HG02973 (cell line): Measurements from ENCODE around the gene HMGXB4.

ENCODE experiments used
- ATAC-seq: cut with Tn5 transposase; IDR thresholded peaks from one replicate; pipeline ENCODE4 v1.9.1; 2021; ENCODE audit warnings: moderate library complexity; ENCODE audit not compliant: unreplicated experiment

Gene HMGXB4

DNA sequence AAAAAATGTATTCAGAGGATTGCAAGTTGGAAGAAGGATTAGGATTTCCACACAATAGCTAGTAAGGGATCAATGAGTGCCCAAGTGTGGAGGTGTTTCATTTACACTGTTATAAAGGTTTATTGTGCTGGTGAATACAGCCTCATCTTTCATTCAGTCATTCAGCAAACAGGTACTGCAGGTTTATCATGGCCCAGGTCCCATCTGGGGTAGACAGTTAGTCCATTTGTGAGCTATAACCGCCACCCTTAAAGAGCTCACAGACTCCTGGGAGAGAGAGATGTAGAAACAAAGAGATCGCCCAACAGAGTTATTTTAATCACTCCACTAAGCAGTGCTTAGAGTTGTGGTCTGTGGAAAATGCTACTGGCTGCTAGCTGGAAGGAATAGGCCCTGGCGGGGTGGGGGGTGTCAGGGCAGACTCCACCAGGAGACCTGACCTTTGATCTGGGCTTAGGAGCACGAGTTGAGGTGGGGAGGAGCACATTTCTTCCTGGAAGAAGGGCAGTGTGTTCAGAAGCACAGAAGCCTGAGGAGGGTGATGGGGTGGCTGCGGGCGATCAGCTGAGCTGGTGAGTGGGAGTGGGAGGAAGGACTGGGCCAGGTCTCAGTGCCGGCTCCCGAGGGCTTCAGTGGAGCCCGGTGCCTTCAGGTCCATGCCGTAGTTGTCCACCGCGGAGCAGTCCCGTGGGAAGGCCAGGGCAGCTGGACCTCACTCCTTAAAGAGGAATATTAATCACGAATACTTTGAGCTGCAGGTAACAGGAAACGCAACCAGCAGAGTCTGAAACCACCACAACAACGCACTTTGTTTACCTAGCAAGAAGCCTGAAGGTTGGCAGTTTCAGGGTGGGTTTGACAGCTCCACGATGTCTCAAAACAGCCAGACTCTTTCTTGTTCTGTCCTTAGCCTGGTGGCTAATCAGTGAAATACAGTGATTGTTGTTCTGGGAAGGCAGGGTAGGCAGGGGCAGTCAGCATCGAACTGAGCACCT, 53.6 kb downstream of the HMGXB4 start:
- no peak for ATAC-seq

DNA sequence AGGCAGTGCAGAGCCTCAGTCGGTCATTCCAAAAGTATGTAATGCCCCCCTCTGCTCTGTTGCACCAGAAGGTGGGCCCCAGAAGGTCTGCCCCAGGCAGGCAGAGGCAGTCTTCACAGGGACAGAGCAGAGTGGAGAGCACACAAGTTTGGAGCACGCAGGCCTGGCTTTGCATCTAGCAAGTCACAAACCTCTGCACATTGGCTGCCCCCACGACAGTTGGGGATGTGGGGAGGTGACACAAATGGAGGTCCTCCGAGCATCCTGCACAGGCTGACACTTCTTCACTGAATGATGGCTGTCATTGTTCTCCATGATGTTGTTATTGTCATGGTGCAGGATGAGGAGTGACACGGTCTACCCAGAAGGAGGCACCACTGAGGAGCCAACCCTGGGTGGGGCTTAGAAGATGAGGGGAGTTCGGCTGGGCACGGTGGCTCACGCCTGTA, 54.3 kb downstream of the HMGXB4 start:
- ATAC-seq = no peak

DNA sequence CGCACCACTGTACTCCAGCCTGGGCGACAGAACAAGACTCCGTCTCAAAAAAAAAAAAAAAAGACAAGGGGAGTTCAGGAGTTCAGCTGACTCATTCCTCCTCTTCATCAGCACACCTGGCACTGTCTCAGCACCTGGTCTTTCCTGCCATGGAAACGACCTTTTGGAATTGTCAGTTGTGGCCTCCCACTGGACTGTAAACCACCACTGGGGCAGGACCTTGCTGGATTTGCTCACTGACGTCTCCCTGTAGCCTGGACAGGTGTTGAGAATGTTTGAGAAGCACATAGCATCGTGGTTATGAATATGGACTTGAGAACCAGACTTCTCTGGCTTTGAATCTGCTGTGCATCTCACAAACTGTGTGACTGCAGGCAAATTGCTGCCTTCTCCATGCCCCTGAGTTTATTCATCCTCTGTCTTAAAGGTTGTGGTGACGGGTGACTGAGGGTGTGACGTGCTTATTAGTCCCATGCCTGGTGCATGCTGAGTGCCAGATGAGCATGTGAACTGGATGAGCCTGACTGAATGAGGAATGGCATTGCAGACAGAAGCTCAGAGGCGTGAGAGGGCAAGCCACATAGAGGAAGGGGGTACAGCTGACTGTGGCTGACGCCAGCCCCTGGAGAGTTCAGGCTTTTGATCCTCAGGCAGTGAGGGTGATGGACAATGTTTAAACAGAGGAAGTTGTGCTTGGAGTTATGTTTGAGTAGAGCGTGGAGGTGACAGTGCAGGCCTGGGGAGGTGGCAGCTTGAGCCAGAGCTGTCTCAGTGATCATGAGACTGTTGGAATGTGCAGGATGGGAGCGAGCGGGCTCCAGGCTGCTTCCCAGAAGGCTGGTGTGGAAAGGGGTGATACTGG, 55.1 kb downstream of the HMGXB4 start:
- ATAC-seq = no peak

DNA sequence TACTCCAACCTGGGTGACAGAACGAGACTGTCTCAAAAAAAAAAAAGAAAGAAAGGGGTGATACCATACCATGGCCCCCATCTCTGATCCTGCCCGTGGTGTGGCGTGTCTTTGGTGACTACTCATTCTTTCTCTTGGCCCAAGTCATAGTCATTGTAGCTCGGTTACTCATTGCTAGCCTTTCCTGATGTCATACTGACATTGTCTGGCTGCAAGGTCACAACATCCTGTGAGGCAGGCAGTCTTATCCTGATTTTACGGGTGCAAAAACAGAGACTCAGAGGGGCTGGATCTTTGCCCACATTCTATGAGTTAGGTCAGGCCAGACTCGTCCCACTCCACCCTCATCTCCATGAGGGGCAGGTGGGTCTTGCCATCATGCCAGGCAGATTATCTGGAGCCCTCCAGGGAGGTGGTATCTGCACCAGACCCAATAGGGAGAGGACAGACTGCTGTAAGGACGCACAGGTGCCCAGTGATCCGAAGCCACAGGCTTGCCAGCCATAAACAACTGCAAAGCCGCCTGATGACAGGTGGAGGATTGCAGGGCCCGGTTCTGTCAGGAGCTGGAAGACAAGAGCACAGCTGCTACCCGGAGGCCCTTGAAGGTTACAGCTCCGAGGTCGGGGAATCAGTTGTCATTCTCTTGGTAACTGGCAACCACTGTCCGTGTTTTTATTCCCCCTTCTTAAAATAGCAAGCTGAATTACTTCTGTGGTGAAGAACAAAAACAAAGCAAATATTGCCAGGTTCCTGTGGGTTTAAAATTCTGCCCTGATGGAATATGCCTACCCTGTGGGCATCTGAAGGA, 56.2 kb downstream of the HMGXB4 start:
- no peak for ATAC-seq

GRCh38 chr22:35314161-35314942, 57.1 kb downstream of the HMGXB4 start:
- no peak for ATAC-seq

DNA sequence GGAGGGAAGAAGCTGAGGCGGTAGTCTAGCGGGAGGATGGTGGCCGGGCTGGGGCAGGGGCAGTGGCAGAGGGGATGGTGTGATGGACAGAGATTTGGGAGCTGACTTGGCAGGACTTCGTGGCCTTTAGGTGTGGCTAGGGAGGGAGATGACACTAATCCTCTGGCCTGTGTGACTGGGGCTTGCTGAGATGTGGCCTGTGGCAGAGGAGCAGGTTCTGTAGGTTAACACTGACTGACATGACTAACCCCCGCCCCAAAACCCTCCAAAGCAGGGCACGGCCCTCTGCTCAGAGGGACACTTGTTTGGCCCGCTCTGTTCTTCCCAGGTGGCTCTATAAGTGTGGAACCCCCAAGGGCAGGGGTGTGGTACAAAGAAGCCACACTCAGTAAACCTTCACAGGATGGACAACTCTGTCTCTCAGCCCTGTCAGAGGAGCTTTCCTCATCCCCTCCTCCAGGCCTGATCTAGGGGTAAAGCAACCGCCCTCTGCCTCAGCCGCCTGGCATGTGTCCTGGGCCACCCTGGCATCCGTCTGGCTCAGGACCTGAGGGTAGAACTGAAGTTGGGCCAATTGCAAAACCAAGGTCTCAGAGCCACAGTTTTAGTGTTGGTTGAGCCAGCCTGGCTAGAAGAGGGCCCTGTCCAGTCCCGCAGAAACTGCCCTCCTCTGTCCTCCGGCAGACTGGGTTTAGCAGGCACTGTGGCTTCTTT, 58.0 kb downstream of the HMGXB4 start:
- no peak for ATAC-seq

DNA sequence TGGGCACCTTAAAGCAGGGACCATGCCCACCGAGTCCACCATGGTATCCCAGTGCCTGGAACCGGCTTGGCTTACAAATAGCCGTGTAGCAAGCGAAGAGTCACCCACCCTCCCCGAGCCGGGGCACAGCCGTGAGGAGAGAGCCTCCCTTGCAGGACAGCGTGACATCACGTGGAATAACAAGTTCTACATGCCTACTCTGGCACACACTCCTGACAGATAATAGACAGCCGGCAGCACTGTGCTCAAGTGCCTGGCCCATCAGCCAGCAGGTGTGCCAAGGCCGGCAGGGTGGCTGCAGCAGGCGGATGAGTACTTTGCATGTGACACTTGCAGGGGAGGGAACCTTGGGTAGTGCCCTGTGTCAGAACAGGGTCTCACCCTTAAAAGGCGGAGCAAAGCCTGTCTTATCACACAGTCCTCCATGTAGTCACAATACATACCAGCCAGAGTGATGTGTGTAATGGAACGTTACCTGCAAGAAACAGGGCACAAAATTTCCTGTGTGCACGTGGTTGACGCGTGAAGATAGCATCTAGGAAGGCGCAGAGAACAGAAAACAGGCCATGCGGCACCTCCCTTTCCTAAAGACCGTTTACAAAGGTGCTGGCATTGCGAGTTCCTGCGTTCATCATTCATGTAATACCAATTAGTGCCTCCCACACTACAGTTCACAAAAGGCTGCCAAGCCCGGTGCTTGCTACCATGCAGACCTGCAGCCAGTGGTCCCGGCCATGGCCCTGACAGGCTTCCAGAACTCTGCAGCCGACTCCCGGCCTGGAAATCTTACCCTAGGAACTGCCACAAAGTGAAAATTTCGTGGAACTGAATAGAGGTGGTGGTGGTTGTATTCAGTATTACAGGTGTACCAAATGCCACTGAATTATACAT, 58.8 kb downstream of the HMGXB4 start:
- ATAC-seq = no peak

DNA sequence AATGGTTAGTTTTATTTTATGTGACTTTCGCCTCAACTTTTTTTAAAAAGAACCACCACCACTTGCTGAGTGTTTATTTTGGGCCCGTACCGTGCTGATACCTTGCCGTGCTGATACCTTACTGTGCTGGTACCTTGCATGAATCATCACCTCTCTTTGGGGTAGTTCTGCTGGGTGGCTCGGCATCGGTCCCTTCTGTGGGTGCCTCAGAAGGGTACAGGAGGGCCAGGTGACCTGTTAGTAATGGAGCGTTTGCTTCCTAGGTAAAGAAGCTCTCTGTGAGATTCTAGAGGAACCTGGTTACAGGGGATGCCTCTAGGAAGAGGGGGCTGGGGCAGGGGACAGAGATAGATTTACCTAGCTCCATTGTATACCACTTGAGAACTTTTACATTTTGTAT, 59.5 kb downstream of the HMGXB4 start:
- ATAC-seq = no peak

DNA sequence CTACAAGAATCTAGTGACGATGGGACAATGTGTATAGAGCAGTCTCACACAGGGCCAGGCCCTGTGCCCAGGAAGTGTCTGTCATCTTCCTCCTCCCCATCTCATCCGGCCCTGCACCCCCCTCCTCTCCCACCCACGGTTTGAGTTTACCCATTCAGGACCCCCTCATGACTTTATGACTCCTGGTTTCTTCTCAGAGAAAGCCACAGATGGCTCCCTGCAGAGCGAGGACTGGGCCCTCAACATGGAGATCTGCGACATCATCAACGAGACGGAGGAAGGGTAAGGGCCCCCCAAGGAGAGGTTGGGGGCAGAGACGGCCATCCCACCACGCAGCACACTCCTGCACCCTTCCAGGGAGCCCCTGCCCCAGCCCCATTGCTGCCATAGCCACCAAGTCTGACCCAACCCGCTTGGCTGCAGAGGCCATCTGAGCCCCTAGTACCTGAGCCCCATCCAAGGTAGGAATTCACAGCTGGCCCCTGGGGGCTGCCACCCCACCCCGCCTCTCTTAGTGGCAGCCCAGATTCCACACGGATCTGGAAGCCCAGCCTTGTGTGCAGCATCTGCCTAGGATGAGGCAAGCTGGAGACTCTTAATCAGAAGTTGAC, 60.5 kb downstream of the HMGXB4 start:
- no peak for ATAC-seq

DNA sequence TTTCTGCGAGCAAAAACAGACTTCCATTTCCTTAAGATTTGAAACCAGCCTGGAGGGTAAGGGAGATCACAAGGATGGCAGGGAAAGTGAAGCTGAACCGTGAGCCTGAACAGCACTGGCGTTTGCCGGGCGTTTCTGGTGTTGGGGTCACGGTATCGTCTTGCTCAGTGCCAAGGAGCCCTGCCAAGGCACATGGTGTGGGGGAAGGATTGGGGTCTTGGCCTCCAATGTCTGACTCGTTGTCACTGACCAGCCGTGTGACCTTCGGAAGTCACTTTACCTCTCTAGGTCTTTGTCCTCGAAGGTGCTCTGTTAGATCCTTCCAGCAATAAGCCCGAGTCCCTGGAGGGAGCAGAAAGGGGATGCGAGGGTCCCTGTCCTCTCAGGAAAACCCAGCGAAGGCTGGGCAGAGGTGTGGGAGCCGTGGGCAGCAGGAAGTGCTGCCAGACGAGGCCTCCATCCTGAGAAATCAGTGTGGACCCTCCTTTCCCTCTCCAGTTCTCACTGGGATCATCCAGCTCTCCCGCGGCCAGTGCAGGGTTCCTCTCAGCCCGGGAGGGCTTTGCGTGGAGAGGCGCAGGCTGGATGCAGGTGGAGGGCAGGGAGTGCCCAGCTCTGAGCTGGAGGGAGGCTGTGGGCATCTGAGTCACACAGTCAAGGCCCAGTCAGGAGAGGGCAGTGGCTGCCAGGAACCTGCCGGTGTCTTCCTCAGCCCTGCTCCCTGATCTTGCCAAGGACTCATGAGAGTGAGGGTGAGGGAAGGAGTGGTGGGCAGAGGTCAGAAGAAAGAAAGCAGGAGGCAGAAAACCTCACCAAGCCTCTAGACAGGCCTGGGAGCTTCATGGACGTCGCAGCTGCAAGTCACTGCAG, 61.3 kb downstream of the HMGXB4 start:
- no peak for ATAC-seq

GRCh38 chr22:35319244-35319985, 62.1 kb downstream of the HMGXB4 start:
- ATAC-seq = no peak

GRCh38 chr22:35322126-35322525, 64.8 kb downstream of the HMGXB4 start:
- ATAC-seq = no peak

- ATAC-seq = no peak
Measured at GRCh38 chr22:35322893-35323292, 65.6 kb downstream of the HMGXB4 start.

DNA sequence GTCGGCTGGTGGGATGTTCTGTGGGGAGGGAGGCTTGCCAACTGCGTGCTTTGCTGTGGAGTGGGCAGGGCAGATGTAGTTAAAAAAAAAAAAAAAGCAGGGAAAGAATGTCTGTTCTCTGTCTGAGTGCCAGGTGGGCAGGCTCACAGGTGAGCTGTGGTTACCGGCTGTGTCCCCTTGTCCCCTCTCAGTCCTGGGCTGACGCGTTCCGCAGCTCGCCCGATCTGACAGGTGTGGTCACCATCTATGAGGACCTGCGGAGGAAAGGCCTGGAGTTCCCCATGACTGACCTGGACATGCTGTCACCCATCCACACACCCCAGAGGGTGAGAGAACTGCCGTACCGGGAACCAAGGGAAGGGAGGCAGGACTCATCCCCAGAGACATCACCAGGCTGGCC, 66.0 kb downstream of the HMGXB4 start:
- ATAC-seq = no peak

DNA sequence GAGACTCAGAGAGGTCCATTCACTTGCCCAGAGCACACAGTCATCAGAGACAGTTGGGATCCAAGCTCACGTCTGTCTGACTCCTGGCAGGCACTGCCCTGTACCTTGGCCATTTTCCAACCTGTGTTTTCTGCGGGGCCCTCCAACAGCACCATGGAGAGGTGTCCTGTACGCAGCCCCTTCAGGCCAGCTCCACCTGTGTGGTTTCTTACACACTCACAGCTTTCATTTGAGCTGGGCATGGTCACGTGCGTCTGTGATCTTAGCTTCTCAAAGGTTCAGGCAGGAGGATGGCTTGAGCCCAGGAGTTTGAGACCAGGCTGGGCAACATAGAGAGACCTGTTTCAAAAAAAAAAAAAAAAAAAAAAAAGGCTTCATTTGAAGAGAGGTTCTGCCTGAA, 66.8 kb downstream of the HMGXB4 start:
- no peak for ATAC-seq

- no peak for ATAC-seq
Measured at GRCh38 chr22:35324762-35325161, 67.5 kb downstream of the HMGXB4 start.
